ENCODE data around the gene TSPAN3. TPM values are rescaled to one million over a fixed set of nuclear protein-coding genes. Genes with fewer than 3 reads are reported as not detected.

The TSPAN3 gene
- total and polyA plus RNA-seq, 4 experiments from 2014 or later, result 13.3 to 35.9 (median 25.0) TPM

- peaks cover 45% of the 10 kb centered on the region for H3K36me3 ChIP-seq (ENCODE audit: insufficient read depth, low read length)
- ChIA-PET CTCF (ENCODE audit: partially characterized antibody) (interaction anchor here (1.0 to 1.9 kb wide), 2 partner anchors 12 to 17 kb away, joined by 3 to 9 read pairs; no protein-coding TSS in a partner anchor), POLR2A (ENCODE audit: partially characterized antibody) (interaction anchor here (1.0 to 1.5 kb wide), 3 partner anchors 23 to 39 kb away, joined by 3 read pairs; partner anchors contain the start of gene PSTPIP1)
- H3K9me3 ChIP-seq (ENCODE audit: control insufficient read depth in 1 of 2, low read length in 2 of 2), result no peaks in the 10 kb centered on the region
- H3K27me3 ChIP-seq (ENCODE audit: insufficient read depth, low read length), result no peaks in the 10 kb centered on the region
- peak overlapping the region; percentile 35 to 95 (median 70) for H3K27ac Mint-ChIP-seq
- no peak overlapping the region for H3K4me3 Mint-ChIP-seq
- H3K4me3 ChIP-seq (ENCODE audit: low read length in 2 of 2), result no peak overlapping the region
- no peak overlapping the region for H3K27ac ChIP-seq (ENCODE audit: low read depth, low read length)
- peaks cover 0 to 21% (median under 1%) of the 10 kb centered on the region in 8 donors for H3K9me3 Mint-ChIP-seq
- no peak for DNase-seq
- H3K36me3 Mint-ChIP-seq, result peaks cover 18 to 57% of the 10 kb centered on the region in 2 donors
- H3K4me1 ChIP-seq (ENCODE audit: insufficient read depth, low read length), result no peaks in the 10 kb centered on the region
- peaks cover 0 to 5% (median 2%) of the 10 kb centered on the region in 4 donors for H3K4me1 Mint-ChIP-seq
- no peaks in the 10 kb centered on the region for H3K27me3 Mint-ChIP-seq
- intact Hi-C loops (cut with micrococcal nuclease), result no loop called here
Measured at GRCh38 chr15:77033729-77034671, 36.9 kb downstream of the TSPAN3 start.

GRCh38 chr15:77033417-77033728 is 37.5 kb downstream of the TSPAN3 start:
- H3K4me3 ChIP-seq (ENCODE audit: low read length in 2 of 2), result no peak overlapping the region
- Mint-ChIP-seq H3K9me3 (peaks cover 0 to 15% (median under 1%) of the 10 kb centered on the region in 8 donors), H3K4me3 (no peak overlapping the region), H3K27ac (peak overlapping the region in 2 of 7 donors; percentile 22 to 24), H3K27me3 (no peaks in the 10 kb centered on the region), H3K36me3 (peaks cover 18 to 57% of the 10 kb centered on the region in 2 donors), H3K4me1 (peaks cover 0 to 5% (median 2%) of the 10 kb centered on the region in 4 donors)
- H3K36me3 ChIP-seq (ENCODE audit: insufficient read depth, low read length), result peaks cover 51% of the 10 kb centered on the region
- H3K4me1 ChIP-seq (ENCODE audit: insufficient read depth, low read length), result no peaks in the 10 kb centered on the region
- H3K9me3 ChIP-seq (ENCODE audit: control insufficient read depth in 1 of 2, low read length in 2 of 2), result no peaks in the 10 kb centered on the region
- intact Hi-C loops (cut with micrococcal nuclease), result no loop called here
- no peaks in the 10 kb centered on the region for H3K27me3 ChIP-seq (ENCODE audit: insufficient read depth, low read length)
- ChIA-PET POLR2A (ENCODE audit: partially characterized antibody) (interaction anchor here (1.0 to 1.4 kb wide), 2 partner anchors 22 to 38 kb away, joined by 3 to 6 read pairs; partner anchors contain the start of gene PSTPIP1), CTCF (ENCODE audit: partially characterized antibody) (no interaction called here)
- no peak for DNase-seq
- H3K27ac ChIP-seq (ENCODE audit: low read depth, low read length), result no peak overlapping the region

- intact Hi-C loops (cut with micrococcal nuclease), result no loop called here
- H3K27ac Mint-ChIP-seq, result peak overlapping the region in 1 of 7 donors; percentile 24
- peaks cover 18 to 55% of the 10 kb centered on the region in 2 donors for H3K36me3 Mint-ChIP-seq
- no peak overlapping the region for H3K4me3 Mint-ChIP-seq
- no peak overlapping the region for H3K4me3 ChIP-seq (ENCODE audit: low read length in 2 of 2)
- peaks cover 0 to 5% (median 2%) of the 10 kb centered on the region in 4 donors for H3K4me1 Mint-ChIP-seq
- H3K36me3 ChIP-seq (ENCODE audit: insufficient read depth, low read length), result peaks cover 57% of the 10 kb centered on the region
- no peaks in the 10 kb centered on the region for H3K27me3 Mint-ChIP-seq
- H3K27me3 ChIP-seq (ENCODE audit: insufficient read depth, low read length), result no peaks in the 10 kb centered on the region
- no peaks in the 10 kb centered on the region for H3K9me3 ChIP-seq (ENCODE audit: control insufficient read depth in 1 of 2, low read length in 2 of 2)
- no peaks in the 10 kb centered on the region for H3K4me1 ChIP-seq (ENCODE audit: insufficient read depth, low read length)
- ChIA-PET CTCF (ENCODE audit: partially characterized antibody) (interaction anchor here (2.3 kb wide), 1 partner anchor 60 kb away, joined by 17 read pairs; no protein-coding TSS in a partner anchor), POLR2A (ENCODE audit: partially characterized antibody) (interaction anchor here (1.0 to 1.5 kb wide), 4 partner anchors 10 to 38 kb away, joined by 3 to 6 read pairs (median 4); partner anchors contain the start of gene PSTPIP1)
- no peak overlapping the region for H3K27ac ChIP-seq (ENCODE audit: low read depth, low read length)
- DNase-seq, result no peak
- H3K9me3 Mint-ChIP-seq, result peaks cover 0 to 12% (median under 1%) of the 10 kb centered on the region in 8 donors
Measured at GRCh38 chr15:77032647-77033416, 38.1 kb downstream of the TSPAN3 start.

GRCh38 chr15:77032052-77032646 is 38.8 kb downstream of the TSPAN3 start:
- POLR2A ChIA-PET (ENCODE audit: partially characterized antibody), result interaction anchor here (1.2 to 1.5 kb wide), 4 partner anchors 10 to 37 kb away, joined by 3 to 6 read pairs (median 4); partner anchors contain the start of gene PSTPIP1
- no peaks in the 10 kb centered on the region for H3K27me3 ChIP-seq (ENCODE audit: insufficient read depth, low read length)
- H3K36me3 ChIP-seq (ENCODE audit: insufficient read depth, low read length), result peaks cover 60% of the 10 kb centered on the region
- peak overlapping the region in 3 of 7 donors; percentile 62 to 85 (median 85) for H3K27ac Mint-ChIP-seq
- intact Hi-C loops (cut with micrococcal nuclease), result no loop called here
- no peaks in the 10 kb centered on the region for H3K27me3 Mint-ChIP-seq
- DNase-seq, result no peak
- H3K4me3 Mint-ChIP-seq, result no peak overlapping the region
- peaks cover 0 to 6% (median 0%) of the 10 kb centered on the region in 8 donors for H3K9me3 Mint-ChIP-seq
- H3K9me3 ChIP-seq (ENCODE audit: control insufficient read depth in 1 of 2, low read length in 2 of 2), result no peaks in the 10 kb centered on the region
- H3K4me3 ChIP-seq (ENCODE audit: low read length in 2 of 2), result no peak overlapping the region
- H3K36me3 Mint-ChIP-seq, result peaks cover 13 to 49% of the 10 kb centered on the region in 2 donors
- peaks cover 0 to 4% (median 0%) of the 10 kb centered on the region in 4 donors for H3K4me1 Mint-ChIP-seq
- no peaks in the 10 kb centered on the region for H3K4me1 ChIP-seq (ENCODE audit: insufficient read depth, low read length)
- CTCF ChIA-PET (ENCODE audit: partially characterized antibody), result interaction anchor here (0.9 to 2.3 kb wide), 3 partner anchors 26 to 59 kb away, joined by 3 to 17 read pairs (median 3); no protein-coding TSS in a partner anchor
- H3K27ac ChIP-seq (ENCODE audit: low read depth, low read length), result no peak overlapping the region

GRCh38 chr15:77031376-77032050 is 39.4 kb downstream of the TSPAN3 start:
- POLR2A ChIA-PET (ENCODE audit: partially characterized antibody), result interaction anchor here (1.2 to 2.0 kb wide), 4 partner anchors 9 to 18 kb away, joined by 3 to 8 read pairs (median 4); no protein-coding TSS in a partner anchor

GRCh38 chr15:77030928-77031375 is 40.0 kb downstream of the TSPAN3 start:
- peaks cover 6 to 48% of the 10 kb centered on the region in 2 donors for H3K36me3 Mint-ChIP-seq

More at GRCh38 chr15:77031376-77032050, 39.4 kb downstream of the TSPAN3 start:
- H3K36me3 Mint-ChIP-seq, result peaks cover 12 to 48% of the 10 kb centered on the region in 2 donors
- no peaks in the 10 kb centered on the region for H3K4me1 ChIP-seq (ENCODE audit: insufficient read depth, low read length)
- no peak overlapping the region for H3K4me3 Mint-ChIP-seq
- no peak overlapping the region for H3K4me3 ChIP-seq (ENCODE audit: low read length in 2 of 2)
- peak overlapping the region in 5 of 7 donors; percentile 62 to 91 (median 85) for H3K27ac Mint-ChIP-seq
- intact Hi-C loops (cut with micrococcal nuclease), result no loop called here
- no peak for DNase-seq
- H3K27me3 ChIP-seq (ENCODE audit: insufficient read depth, low read length), result no peaks in the 10 kb centered on the region
- H3K36me3 ChIP-seq (ENCODE audit: insufficient read depth, low read length), result peaks cover 59% of the 10 kb centered on the region
- CTCF ChIA-PET (ENCODE audit: partially characterized antibody), result interaction anchor here (0.9 to 2.3 kb wide), 4 partner anchors 25 to 90 kb away, joined by 3 to 17 read pairs (median 3); no protein-coding TSS in a partner anchor
- H3K9me3 Mint-ChIP-seq, result peaks cover 0 to 2% (median 0%) of the 10 kb centered on the region in 8 donors
- H3K9me3 ChIP-seq (ENCODE audit: control insufficient read depth in 1 of 2, low read length in 2 of 2), result no peaks in the 10 kb centered on the region
- H3K4me1 Mint-ChIP-seq, result peaks cover 0 to 4% (median 0%) of the 10 kb centered on the region in 4 donors
- H3K27me3 Mint-ChIP-seq, result no peaks in the 10 kb centered on the region
- no peak overlapping the region for H3K27ac ChIP-seq (ENCODE audit: low read depth, low read length)

More at GRCh38 chr15:77030928-77031375, 40.0 kb downstream of the TSPAN3 start:
- Mint-ChIP-seq H3K27ac (peak overlapping the region in 3 of 7 donors; percentile 4 to 27 (median 19)), H3K27me3 (no peaks in the 10 kb centered on the region), H3K4me1 (peaks cover 0 to 4% (median 0%) of the 10 kb centered on the region in 4 donors), H3K9me3 (peaks cover 0 to 2% (median 0%) of the 10 kb centered on the region in 8 donors), H3K4me3 (no peak overlapping the region)
- DNase-seq, result no peak
- Histone ChIP-seq H3K4me3 (ENCODE audit: low read length in 2 of 2) (no peak overlapping the region), H3K36me3 (ENCODE audit: insufficient read depth, low read length) (peaks cover 59% of the 10 kb centered on the region), H3K4me1 (ENCODE audit: insufficient read depth, low read length) (no peaks in the 10 kb centered on the region), H3K9me3 (ENCODE audit: control insufficient read depth in 1 of 2, low read length in 2 of 2) (no peaks in the 10 kb centered on the region), H3K27ac (ENCODE audit: low read depth, low read length) (no peak overlapping the region), H3K27me3 (ENCODE audit: insufficient read depth, low read length) (no peaks in the 10 kb centered on the region)
- POLR2A ChIA-PET (ENCODE audit: partially characterized antibody), result interaction anchor here (1.2 to 2.0 kb wide), 3 partner anchors 14 to 18 kb away, joined by 3 to 8 read pairs (median 3); no protein-coding TSS in a partner anchor
- intact Hi-C loops (cut with micrococcal nuclease), result no loop called here
- CTCF ChIA-PET (ENCODE audit: partially characterized antibody), result interaction anchor here (1.0 to 2.3 kb wide), 3 partner anchors 25 to 89 kb away, joined by 3 to 17 read pairs (median 3); no protein-coding TSS in a partner anchor

All from CD4-positive, alpha-beta memory T cell (primary cell).